ENCODE measurements around the gene SGTA.
"Not testable (repeated sequence)": the region's sequence is repeated elsewhere in the genome, so short reads cannot be mapped to it uniquely, and the experiment has no call there.

SGTA gene

DNA sequence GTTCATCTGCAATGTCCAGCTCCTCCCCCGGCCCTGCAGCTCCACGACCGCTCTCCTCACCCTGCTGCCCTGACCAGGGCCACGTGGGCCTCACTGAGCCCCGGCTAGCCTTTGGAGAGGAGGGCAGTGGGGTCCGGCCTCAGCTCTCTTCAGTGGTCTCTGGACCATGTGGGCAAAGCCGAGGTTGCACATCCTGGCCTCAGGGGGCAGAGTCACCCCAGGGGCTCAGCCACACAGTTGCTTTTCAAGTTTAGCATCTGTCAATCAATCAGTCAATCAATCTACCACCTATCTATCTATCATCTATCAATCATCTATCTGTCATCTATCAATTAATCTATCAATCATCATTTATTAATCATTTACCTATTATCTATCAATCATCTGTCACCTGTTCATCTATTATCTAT lies 58.9 kb downstream of the SGTA start:
- DNase-seq (ENCODE audit: low spot score), result no peak

DNA sequence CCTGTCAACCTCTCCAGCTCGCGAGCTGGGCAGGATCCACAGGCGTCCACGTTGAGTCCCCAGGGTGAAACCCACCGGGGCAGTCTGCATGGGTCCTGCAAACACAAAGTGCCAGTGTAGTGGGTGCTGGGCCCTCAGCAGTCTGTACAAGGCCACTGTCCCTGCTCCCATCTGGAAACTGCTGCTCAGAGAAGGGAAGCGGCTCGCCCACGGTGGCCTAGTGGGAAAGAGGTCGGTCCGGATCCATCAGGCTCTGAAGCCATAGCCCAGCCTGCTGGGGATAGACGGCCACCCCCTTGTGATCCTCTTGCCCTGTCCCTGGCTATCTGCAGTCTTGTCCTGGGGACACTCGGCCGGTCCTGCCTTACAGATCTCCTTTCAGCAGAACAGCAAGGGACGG lies 59.3 kb downstream of the SGTA start:
- no peak for DNase-seq (ENCODE audit: low spot score)

- DNase-seq (ENCODE audit: low spot score), result no peak
Measured at GRCh38 chr19:2723345-2723715, 59.7 kb downstream of the SGTA start.

DNA sequence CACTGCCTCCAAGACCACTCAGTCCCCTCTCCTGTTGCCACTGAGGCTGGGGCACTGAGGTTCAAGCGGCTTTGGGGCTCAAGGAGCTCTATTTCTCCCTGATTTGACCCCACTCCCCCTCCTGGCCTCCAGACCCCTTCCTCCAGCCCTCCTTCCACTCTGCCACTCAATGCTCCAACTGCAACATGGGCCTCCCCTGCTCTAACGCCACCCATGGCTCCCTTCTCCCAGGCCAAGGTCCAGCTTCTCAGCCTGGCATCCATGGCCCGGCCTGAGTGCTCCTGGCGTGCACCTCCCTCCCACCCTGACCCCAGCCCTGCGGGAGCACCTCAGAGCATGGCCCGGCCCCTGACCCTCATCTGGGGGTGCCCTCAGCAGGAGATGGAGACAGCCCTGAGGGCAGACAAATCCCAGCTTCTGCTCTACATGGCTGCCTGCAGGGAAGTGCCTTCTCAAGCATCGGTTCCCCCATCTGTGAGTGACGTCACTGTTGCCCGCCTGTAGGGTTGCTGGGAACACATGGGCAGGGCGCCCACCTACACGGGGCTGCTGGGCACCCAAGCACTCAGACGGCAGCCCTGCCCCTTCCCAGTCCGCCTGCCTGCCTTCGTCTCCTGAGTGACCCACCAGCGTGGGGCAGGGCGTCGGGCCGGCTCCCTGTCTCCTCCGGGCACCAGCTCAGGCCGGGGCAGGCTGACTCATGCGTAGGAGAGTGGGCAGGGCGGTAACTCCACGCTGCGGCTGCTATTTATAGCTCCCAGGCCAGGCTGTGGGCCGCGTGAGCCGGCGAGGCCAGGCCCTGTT lies 60.3 kb downstream of the SGTA start:
- no peak for DNase-seq (ENCODE audit: low spot score)

GRCh38 chr19:2721570-2722540 lies 61.2 kb downstream of the SGTA start:
- no peak for DNase-seq (ENCODE audit: low spot score)

DNA sequence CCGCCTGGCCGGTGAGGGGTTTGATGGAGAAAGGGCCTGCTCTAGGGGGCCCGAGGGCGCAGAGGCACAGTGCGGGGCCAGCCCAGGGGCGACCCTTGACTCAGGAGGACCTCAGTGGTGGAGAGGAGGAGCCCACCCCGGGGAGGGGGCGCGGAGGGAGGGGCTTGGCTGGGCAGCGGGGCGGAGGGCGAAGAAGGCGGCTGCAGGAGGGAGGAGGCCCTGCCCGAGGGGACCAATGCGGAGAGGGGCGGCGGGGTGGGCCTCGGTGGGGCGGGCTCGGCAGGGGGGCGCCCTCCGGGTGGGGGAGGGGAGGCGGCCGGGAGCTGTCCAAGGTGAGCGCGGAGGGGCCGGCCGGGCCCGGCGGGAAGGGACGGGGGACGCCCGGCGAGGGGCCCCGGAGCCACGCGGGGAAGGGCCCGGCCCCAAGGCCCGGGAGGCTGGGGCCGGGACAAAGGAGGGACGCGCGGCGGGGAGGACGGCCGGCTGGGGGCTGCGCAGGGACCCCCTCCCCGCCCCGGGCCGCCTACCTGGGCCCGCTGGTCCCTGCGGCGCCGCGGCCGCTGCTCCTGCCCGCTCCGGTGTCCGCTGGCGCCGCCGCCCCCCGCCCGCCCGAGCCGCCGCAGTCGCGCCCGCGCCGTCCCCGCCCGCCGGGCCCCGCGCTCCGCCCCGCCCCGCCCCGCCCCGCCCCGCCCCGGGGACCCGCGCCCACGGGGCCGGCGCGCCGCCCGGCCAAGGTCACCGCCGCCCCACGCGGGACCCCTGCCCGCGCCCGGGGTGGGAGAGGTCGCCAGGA lies 62.1 kb downstream of the SGTA start, which contains the start of gene DIRAS1:
TSS of gene DIRAS1 (minus strand) at position 596 of the 793 bp plus-strand sequence. CDS start 3,566 bp downstream, outside the sequence.
- DNase-seq (ENCODE audit: low spot score), result no peak

GRCh38 chr19:2719920-2720776 lies 62.9 kb downstream of the SGTA start:
- no peak for DNase-seq (ENCODE audit: low spot score)

DNA sequence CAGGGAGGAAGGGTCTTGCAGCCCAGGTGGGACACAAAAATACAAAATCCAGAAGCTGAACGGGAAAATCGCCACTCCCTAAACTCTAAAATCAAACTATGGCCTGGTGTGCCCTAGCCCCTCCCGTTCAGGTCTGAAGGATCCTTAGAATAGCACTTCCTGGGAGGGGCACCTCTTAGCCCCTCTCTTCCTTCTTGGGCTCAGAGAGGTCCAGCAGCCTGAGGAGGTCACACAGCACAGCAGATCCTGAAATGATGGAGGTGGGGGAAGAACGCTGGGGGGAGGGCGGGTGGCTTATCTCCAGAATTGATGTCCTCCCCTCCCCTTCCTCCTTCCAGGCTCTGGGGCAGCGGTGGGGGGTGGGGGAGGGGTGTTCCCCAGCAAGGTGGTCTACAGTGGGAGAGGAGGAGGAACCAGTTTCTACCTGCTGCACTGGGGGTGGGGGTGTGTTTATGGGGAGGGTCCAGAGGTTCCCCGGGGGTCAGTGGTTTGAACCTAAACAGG lies 63.8 kb downstream of the SGTA start:
- DNase-seq (ENCODE audit: low spot score), result no peak

GRCh38 chr19:2717638-2718541 lies 65.2 kb downstream of the SGTA start:
- no peak for DNase-seq (ENCODE audit: low spot score)

- no peak for DNase-seq (ENCODE audit: low spot score)
Measured at GRCh38 chr19:2716722-2717637, 66.1 kb downstream of the SGTA start.

- DNase-seq (ENCODE audit: low spot score), result no peak
Measured at GRCh38 chr19:2716275-2716650, 66.8 kb downstream of the SGTA start.

DNA sequence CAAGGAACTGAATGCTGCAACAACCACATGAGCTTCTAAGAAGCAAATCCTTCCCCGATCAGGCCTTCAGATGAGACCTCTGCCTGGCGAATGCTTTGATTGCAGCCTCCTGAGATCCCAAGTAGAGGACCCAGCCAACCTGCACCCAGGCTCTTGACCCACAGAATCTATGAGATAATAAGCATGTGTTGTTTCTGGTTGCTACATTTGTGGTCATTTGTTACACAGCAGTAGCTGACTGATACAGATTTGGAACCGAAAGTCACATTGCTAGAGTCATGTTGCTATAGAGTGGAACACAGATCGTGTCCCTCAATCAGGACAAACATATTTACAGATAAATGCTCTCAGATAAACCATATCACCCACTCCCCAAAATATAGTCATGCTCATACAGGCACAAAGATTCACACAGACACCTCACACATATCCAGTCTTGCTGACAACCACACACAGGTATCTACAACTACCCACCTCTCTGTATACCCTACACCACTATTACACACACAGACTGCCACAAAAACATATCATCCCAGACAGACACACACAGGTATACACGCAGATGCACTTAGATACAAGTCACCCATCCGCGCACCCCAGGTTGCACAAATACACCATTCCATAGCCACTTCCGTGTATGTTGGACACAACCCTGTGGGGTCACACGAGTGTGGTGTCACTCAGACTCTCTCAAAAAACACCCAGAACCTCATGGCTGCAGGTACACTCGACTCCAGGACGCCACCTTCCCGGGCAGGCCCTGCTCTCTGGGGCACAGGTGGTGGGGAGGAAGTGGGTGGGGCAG lies 67.4 kb downstream of the SGTA start:
- no peak for DNase-seq (ENCODE audit: low spot score)

DNA sequence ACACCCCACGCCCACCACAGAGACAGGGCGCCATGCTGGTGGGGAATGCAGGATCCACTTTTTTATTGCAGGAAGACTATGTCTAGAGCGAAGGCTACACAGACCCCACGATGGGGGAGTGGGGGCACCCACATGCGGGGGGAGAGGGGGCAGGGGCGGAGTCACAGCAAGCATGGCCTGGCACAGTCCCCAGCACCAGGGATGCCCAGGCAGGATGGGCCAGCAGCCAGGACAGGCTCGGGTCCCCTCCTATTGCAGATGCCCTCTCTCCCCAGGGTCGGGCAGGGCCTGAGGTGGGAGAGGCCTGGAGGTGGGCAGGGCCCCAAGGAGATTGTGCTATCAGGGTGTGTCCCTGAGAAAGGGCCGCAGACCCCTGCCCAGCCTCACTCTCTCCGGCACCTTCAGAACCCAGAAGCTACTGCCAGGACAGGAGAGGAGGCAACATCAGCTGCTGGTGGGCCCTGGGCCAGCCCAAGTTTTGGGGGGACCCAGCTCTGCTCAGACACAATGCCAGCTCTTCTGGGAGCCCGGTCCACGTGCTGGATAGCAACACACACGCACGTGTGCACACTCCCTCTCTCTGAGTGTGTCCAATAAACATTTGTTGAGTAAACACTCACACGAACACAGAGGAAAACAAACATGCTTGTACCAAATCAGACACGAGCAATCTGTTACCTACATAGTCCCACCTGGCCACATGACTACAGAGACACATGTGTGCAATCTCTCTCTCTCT lies 68.4 kb downstream of the SGTA start:
- DNase-seq (ENCODE audit: low spot score), result no peak

- not testable (repeated sequence) for DNase-seq (ENCODE audit: low spot score)
Measured at GRCh38 chr19:2714102-2714501, 69.0 kb downstream of the SGTA start.

DNA sequence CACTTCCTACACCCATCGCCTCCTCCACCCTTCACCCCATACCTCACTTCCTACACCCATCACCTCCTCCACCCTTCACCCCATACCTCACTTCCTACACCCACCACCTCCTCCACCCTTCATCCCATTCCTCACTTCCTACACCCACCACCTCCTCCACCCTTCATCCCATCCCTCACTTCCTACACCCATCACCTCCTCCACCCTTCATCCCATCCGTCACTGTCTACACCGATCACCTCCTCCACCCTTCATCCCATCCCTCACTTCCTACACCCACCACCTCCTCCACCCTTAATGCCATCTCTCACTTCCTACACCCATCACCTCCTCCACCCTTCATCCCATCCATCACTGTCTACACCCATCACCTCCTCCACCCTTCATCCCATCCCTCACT lies 69.9 kb downstream of the SGTA start:
- not testable (repeated sequence) for DNase-seq (ENCODE audit: low spot score)

GRCh38 chr19:2711875-2712205 lies 71.2 kb downstream of the SGTA start:
- DNase-seq (ENCODE audit: low spot score), result no peak

- DNase-seq (ENCODE audit: low spot score), result no peak
Measured at GRCh38 chr19:2711172-2711874, 71.8 kb downstream of the SGTA start.

All from LoVo (cell line).